GM18861 (cell line): ENCODE measurements around the gene B9D1.

Source experiments
- ATAC-seq: cut with Tn5 transposase; IDR thresholded peaks from one replicate; pipeline ENCODE4 v1.9.1; 2021; ENCODE audit not compliant: unreplicated experiment

The B9D1 gene

DNA sequence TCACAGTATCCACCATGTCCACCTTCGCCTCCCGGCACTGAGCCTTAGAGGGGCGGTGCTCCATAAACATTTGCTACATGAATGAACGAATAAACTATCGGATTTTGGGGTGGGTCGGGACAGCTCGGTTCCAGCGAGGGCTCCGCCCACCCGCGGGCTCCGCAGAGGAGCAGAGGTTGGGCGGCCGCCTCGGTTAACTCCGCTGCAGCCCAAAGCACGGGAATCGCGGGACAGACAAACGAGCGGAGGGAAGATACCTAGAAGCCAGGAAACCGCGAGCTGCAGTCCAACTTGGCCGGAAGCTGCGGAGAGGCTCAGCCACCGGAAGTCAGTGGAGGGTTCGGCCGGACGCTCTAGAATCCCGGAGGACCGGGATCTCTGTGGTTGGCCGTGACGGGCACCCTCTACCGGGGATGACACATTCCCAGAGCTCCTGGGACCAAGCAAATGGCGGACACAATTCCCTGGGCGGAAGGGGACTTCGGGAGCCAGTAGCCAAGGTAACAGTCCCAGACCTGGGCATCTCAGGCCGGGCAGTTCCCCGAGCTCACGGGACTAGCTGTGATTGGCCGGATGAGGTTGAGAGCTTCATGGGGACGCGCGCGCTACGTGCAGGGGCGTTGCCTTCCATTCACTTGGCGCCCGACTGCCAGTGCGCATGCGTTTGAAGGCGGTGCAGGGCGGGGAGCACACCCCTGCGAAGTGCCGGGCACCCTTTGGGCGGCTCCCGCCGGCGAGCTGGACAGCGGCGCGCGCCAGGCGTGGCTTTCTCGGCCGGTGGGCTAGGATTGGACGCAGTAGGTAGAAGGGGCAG lies 15.3 kb upstream of the B9D1 start:
- peak; percentile 90 for ATAC-seq

DNA sequence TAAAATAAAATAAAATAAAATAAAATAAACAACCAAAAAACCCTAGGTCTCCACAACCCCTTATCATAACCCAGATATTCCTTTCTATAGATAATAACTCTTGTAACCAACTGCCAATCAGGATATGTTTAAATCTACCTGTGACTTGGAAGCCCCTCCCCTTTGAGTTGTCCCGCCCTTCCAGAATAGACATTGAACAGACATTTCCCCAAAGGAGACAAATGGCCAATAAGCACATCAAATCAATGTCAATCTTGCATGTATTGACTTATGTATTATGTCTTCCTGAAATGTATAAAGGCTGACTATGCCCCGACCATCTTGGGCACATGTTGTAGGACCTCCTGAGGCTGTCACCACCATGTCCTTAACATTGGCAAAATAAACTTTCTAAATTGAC lies 14.3 kb upstream of the B9D1 start:
- ATAC-seq: no peak

DNA sequence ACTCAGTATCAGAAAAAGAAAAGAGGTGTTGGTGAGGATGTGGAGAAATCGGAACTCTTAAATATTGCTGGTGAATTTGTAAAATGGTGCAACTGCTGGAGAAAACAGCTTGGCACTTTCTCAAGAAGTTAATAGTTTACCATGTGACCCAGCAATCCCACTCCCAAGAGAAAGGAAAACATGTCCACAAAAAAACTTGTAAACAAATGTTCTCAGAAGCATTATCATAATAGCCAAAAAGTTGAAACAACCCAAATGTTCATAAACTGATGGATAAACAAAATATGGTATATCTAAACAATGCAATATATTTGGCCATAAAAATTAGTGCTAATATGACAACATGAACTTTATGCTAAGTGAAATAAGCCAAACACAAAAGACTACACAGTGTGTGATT lies 13.2 kb upstream of the B9D1 start:
- no peak for ATAC-seq

DNA sequence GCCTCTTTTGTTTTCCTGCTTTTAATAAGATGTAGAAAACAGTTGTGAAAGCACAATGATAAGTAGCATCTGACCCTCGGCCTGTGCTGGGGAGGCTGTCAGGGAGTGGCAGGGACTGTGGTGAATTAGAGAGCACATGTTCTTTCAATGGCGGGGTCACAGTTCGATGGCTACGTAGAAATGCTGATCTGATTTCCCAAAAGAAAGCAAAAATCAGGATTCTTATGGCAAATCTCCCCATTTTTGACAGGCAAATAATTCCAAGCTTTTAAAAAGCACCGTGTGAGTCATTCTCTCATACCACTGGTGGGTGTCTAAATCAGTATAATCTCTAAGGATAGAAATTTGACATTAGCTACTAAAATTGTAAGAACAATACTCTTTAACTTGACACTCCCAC lies 11.6 kb upstream of the B9D1 start:
- no peak for ATAC-seq

DNA sequence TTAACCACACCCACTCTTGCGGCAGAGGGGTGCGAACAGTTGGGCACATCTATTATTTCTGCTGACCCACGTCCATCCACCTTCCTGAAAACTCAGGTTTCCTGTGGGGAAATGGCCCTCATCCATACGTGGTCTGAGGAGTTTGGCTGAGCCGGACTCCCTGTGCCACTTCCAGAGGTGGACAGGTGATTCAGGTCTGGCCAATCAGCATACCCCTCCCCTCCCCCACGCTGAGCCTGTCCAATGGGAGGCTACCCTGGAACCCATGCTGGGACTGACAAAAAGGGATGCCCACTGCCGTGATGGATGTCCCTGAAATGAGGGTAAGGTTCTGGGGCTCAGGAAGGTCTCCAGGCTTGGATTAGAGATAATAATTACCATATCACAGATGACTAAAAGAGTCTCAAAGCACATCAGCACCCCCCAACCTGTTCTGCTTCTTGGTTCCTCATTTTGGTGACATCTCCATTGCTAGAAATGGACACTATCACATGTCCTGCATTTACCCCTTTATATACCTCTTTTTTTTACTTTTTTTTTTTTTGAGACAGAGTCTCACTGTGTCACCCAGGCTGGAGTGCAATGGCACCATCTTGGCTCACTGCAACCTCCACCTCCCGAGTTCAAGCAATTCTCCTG lies 10.5 kb upstream of the B9D1 start:
- no peak for ATAC-seq

DNA sequence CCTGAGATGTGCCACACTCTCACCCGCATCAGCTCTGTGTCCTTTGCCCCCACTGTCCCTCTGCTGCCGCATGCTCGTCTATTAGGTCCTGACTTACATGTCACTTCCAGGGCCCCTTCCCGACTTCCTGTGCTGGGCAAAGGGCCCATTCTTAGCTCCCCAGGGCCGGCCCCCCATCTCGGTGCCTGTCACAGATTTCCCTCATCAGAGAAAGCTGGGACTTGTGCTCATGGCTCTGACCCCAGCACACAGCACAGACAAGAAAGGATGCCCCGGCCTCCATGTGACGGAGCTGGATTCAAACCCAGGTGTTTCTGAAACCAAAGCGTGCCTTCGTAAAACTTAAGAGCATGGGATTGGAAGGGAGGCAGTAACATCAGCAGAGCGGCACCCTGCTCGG lies 9.9 kb upstream of the B9D1 start:
- no peak for ATAC-seq

DNA sequence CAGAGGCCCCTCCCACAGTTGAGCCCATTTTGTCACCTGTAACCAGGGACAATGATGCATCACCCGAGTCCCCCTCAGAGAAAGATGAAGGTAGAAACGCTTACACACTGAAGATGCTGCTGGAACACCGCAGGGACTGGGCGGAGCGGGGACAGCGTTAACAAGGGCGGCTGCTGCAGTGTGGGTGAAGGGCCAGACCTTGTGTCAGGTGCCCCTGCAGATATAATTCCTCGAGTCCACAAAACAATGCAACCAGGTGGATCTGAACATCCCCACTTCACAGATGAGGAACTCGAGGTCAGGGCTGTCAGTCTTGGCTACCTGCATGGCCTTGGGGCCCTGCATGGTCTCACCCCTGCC lies 9.5 kb upstream of the B9D1 start:
- ATAC-seq: no peak

DNA sequence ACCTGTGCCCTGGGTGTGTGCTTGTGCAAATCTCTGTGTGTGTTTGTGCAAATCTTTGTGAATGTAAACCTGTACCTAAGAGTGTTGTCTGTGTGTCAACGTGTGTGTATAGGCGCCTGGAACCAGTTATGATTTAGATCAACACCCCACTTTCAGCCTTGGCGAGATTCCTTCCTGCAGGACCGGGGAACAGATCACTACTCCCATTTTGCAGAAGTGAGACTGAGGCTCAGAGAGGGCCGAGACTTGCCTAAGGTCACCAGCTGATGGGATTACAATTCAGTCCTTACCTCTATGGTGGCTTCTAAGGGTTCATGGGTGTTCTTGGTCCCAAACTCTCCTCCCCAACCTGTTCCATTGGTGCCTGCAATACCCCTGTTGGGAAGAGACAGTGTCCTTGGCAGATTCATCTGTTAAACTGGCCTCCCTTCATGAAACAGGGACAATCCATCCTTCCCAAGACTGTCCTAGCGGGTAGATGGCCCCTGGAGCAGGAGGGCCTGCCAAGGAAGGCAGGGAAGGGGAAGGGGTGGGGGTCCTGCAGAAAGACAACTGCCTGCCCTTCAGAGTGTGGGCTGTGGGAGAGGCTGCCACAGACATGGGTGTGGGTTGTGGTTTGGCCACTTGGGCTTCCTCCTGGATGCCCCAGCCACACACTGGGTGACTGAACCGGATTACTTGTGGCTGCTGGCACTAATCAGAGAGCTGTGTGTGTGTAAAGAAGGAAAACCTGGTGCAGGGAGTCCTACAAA lies 8.9 kb upstream of the B9D1 start:
- ATAC-seq: no peak

DNA sequence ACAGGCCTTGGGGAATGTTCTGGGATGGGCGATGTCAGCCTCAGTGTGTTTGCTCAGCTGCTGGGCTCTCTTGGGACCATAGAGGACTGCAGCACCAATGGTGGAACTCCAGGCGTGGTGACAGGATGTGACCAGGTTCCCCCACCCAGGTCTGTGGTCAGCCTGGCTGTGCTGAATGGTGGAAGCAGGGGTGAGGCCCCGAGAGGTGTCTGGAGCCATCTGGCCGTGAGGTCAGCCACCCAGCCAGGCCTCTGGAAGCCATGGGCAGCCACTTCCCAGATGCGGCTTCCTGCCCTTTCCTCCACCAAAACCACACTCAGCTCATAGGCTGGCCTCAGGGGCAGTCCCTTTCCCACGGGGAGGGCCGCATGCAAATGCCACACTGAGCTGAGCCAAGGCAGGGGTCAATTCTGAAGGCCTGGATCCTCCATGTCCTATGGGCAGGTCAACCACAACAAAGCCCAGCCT lies 8.0 kb upstream of the B9D1 start:
- ATAC-seq: no peak

DNA sequence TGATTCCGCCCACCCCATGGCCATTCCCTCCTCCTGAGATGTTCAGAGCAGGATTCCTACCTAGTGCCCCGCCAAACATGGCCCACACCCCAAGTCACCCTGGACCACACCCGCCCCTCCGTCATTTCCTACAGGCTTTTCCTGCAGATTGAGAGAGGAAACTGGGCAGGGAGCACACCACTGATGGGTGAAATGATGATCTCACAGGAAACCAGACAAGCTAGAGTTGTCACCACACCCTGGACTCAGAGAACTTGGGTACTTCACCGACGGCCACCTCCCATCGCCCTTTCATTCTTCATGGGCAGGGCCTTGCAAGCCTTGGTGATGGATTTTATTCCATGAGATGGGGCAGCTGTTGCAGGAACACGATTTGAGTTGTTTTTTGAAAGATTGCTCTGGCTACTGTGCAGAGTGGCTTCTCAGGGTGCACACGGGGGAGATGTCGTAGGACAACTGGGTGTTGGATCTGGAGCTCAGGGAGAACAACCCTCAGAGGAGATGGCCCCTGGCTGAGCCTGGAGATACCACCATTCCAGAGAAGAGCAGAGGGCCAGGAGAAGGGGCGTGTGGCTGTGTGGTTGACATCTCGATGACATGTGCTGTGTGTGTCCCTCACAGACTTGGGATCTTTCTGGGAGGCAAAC lies 7.4 kb upstream of the B9D1 start:
- no peak for ATAC-seq

DNA sequence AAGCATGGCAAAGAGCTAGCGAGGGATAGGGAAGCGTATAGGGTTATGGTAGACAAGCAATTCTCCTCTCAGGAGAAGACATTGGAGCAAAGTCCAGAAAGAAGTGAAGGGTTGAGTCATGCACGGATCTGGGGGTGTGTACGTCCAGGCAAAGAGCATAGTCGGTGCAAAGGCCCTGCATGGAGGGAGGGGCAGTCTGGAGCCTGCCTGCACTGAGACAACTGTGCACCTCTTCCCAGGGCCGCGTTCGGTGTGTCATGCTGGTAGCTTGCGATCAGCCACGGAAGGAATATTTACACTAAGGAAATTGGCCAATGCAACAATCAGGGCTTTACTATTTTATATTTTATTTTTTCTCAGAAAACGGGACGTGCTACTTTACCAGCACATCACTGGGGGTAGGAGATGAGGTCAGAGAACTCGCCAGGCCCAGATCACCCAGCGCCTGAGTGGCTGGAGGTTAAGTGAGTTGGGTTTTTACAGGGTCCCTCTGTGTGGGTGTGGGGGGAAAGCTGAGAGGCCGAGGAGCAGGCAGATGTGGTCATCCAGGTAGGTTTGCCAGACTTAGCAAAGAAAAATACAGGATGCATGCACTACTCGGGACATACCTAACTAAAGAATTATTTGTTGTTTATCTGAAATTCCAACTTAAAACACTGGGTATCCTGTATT lies 6.7 kb upstream of the B9D1 start:
- ATAC-seq: no peak

DNA sequence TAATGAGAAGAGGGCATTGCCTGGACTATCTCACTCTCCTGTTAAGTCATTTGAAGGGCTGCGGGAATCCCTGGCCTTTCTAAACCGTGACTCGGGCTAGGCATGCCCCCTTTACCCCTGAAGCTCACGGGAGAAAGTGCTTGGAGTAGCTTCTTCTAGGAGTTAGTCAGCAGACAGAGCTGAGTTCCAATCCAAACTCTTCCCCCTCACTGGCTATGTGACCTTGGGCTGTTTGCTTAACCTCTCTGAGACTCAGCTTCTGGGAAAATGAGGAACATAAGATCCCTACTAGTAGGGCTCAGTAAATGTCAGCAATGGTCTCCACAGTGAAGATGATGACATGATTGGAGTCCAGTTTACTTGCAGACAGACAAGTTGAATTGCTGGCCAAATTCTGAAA lies 5.7 kb upstream of the B9D1 start:
- no peak for ATAC-seq

DNA sequence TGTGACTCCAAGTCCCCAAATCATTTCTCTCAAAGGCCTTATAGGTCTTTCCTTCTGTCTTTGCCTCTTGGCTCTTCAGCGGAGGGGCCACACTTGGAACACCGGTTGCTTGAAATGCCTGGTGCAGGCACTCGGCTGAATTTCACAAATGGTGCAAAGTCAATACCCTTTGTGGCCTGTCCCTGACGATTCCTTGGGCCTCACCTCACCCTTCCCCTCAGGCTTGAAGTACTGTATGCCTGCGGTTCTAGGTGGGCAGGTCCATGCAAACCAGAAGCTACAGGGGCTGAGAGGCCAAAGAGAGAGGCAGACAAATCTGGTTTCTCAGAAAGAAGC lies 4.1 kb upstream of the B9D1 start:
- ATAC-seq: no peak

DNA sequence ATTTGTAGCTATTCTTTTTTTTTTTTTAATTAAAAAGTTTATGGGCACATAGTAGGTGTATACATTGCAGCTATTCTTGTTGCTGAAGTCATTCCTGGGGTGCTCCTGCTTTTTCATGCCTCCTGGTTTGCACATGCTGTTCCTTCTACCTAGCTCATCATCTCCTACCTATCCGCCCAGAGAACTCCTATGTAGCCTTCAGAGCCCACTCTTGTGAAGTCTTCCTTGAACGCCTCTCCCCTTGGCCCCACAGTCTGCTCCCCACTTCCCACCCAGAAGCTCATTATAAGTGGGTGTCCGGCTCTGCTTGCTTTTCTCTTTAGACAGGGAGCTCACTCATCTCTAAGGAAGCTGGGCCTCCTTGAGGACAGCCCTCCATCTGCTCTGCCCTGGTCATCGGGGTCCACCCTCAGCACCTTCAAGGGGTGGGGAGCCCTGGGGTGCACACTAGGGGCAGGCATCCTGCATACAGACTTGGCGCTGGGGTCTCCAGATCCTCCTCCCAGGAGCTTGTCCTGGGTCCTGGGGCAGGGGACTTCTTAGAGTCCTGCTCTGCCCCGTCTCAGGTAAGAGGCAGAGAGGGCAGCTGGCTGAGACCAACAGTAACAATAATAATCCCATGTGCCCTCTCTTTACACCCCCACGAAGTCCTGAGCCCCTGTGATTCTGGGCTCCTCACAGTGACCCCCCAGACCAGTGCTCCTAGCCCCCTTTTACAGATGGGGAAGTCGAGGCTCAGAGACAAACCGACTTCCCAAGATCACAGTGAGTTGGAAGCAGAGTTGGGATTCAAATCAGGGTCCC lies 3.5 kb upstream of the B9D1 start:
- ATAC-seq: no peak

DNA sequence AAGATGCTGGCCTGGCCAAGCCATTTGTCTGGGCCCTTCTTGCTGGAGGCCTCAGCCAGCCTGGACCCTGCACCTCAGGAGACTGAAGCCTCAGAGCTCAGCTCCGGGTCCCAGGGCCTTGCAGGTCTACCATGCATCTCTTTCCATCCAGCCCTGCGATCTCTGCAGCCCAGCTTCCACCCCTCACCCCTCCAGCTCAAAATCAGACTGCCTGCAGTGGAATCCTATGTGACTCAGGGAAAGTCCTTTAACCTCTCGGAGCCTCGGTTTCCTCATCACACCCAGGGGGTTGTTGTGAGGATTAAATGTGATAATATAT lies 2.9 kb upstream of the B9D1 start:
- no peak for ATAC-seq

DNA sequence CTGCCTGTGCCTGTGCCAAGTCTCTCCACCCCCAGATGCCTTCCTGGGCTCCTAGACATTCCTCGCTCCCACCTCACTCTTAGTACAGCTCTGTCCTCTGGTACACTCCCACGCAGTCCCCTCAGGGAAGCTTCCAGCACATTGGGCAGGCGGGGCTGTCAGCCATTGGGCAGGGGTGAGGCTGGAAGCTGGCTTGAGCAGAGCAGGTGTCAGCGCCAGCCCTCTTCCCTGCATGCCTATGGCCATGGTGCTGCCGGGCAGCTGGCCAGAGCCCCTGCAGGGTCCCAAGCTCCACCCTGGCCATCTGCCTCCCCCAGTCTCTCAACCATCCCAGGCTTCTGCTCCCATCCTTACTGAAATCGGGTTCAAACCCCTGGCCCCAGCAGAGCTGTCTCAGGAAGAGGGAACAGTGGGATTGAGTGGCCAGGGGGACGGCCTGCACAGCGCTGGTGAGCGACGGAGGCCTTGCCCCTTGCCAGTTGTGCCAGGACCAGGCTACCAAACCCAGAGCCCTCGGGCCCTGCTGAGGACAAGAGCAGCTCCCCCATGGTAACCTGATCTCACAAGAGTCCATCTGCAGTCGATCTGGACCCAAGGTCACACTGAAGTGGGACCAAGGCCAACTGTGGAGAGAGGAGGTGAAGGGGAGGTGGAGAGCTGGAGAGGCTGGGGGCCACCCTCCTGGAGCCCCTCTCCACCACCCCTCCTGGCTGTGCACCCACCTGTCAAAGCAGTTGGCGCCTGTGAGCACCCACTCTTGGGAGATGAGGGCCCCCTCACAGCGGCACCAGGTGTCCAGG lies 2.4 kb upstream of the B9D1 start:
- ATAC-seq: no peak

DNA sequence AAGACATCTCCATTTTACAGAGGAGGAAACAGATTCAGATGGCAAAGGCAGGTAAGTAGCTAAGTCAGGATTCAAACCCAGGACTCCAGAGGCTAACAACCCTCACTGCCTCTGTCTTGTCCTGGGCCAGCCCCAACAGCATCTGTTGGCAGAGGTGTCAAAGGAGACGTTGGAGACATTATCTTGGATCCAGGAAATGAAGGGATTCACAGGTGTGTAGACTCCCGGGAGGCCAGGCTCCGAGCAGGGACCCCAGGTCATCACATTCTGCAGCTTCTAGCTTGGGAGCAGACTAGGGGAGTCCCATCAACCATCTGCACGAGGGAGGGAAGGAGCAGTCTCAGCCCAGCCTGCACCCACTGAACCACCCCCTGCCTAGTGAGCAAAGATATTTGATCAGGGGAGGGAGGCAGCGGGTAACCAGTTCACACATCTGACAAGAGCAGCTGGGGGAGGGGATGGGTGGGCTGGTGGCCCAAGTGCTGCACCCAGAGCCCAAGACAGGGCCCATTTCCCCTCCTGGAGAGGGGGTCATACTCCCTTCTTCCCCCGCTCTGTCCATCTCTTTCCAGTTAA lies 1.0 kb upstream of the B9D1 start:
- no peak for ATAC-seq

DNA sequence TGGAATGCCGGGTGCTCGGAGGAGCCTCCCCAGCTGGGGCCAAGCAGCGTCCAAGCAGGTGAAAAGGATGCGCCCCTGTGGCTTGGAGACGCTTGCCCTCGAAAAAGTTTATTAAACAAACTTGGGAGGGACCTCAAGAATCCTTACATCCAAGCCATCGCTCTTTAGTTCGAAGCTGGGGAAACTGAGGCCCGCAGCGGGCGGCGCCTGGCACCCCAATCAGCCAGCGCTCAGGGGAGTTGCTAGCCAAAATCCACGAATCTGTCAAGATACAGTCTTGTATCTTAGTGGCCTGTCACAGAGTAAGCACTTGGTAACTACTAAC lies 553 bp upstream of the B9D1 start:
- no peak for ATAC-seq

DNA sequence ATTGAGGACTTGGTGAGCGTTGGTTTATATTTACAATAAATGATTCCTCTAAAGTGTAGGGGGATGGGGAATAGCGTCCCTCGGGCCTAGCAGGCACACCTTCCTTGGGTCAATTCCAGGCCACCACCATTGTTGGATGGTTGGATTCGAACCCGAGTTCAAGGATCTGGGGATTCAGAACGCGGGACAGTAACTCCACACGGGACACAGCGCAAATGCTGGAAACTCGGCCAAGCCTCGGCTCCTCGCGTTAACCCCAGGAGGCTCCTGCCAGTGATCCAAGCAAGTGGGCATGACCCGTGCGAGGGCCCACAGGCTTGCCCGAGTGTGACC lies 613 bp downstream of the B9D1 start:
- no peak for ATAC-seq

DNA sequence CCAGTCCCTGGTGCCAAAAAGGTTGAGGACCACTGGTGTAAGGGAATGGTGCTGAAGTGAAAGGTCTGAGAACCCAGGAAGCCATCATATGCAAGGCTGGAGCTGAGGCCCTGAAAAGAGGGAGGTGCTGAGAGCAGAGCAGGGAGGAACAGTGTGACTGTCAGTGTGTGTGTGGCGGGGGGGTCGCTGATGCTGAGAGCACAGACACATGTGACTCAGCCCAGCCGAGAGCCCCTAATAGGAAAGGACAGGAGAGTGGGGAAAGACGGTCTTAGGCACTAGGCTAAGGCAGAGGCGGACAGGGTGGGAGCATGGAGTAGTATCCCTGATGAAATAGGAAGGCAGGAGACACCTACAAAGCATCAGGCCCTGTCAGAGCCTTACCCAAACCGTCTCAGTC lies 1.2 kb downstream of the B9D1 start:
- no peak for ATAC-seq
